K562 (cell line): Measurements from ENCODE around the gene SLC38A7.

Experiments
- BHLHE40 ChIP-seq: IDR thresholded peaks from 2 replicates; pipeline ENCODE4 v1.6.1; 2011; ENCODE audit warnings: low read length, improper control_type of control experiment
- CBX5 ChIP-seq: IDR thresholded peaks from 2 replicates; pipeline ENCODE4 v1.6.1; 2014; ENCODE audit warnings: low read depth, borderline replicate concordance
- EP300 ChIP-seq: IDR thresholded peaks from 2 replicates; pipeline ENCODE4 v1.6.1; 2012; ENCODE audit warnings: low read length, improper control_type of control experiment
- ETV6 ChIP-seq, 3 experiments: fragments of 150-350 bp in 1 of 3; sonication (generic) in 1 of 3; formaldehyde crosslinking in 1 of 3; IDR thresholded peaks; 2 replicates each; pipeline versions ENCODE4 v1.6.1 to v1.8.0; 2014 to 2022; ENCODE audit warnings: borderline replicate concordance in 2 of 3, low read depth in 2 of 3, antibody characterized with exemption in 1 of 3, low read length in 1 of 3, mild to moderate bottlenecking in 1 of 3, missing genetic modification reagents in 1 of 3
- POLR2A ChIP-seq: fragments of 450-650 bp; conservative IDR thresholded peaks from 2 replicates; pipeline ENCODE4 v1.6.1; 2016
- SREBF2 ChIP-seq: sonication (generic); formaldehyde crosslinking; IDR thresholded peaks from 2 replicates; pipeline ENCODE4 v1.4.0; 2020; ENCODE audit warnings: mild to moderate bottlenecking, missing genetic modification reagents
- TOE1 ChIP-seq, 2 experiments: fragments of 450-650 bp in 1 of 2; sonication (generic) in 1 of 2; formaldehyde crosslinking in 1 of 2; IDR thresholded peaks; 2 replicates each; pipeline versions ENCODE4 v1.7.1 to v1.8.0; 2016 to 2022; ENCODE audit warnings: borderline replicate concordance in 2 of 2, mild to moderate bottlenecking in 2 of 2, antibody characterized with exemption in 1 of 2, inconsistent platforms in 1 of 2, low read depth in 1 of 2, missing genetic modification reagents in 1 of 2, moderate library complexity in 1 of 2
- TF ChIP-seq, protein P1 (sequence below): sonication (generic); formaldehyde crosslinking; IDR thresholded peaks from 2 replicates; pipeline ENCODE4 v1.8.0; 2022; ENCODE audit warnings: mild to moderate bottlenecking, missing genetic modification reagents
- TF ChIP-seq, protein P2 (sequence below), 2 experiments: fragments of 450-650 bp in 1 of 2; sonication (generic) in 1 of 2; formaldehyde crosslinking in 1 of 2; IDR thresholded peaks; 2 replicates each; pipeline versions ENCODE4 v1.7.1 to v1.9.0; 2016 to 2022; ENCODE audit warnings: inconsistent platforms in 1 of 2, mild to moderate bottlenecking in 1 of 2, missing genetic modification reagents in 1 of 2

DNA sequence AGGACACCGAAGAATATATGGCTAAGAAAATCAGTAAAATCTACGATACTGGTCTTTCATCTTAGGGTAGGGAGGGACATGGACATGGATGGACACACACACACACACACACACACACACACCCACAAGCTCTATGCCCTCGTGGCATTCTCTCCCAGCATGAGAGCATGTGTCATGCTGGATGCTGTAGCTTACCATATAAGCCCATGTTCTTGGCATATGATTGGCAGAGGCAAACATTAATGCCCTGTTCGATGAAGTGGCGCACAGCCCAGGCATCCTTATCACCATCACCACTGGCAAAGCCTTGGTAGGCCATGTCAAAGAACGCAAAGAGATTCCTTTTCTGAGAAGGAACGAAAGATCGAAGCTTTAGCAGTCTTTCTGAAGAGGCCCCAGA lies 31.9 kb upstream of the SLC38A7 start:
- TF ChIP-seq BHLHE40 (no peak), ETV6 (IDR thresholded peaks at IDR 0.05; ENCODE audit: borderline replicate concordance in 1 of 2, low read depth in 2 of 2, low read length in 1 of 2) (no peak), ETV6 (CRISPR knock-in tag; IDR thresholded peaks at IDR 0.05; ENCODE audit: borderline replicate concordance) (no peak), POLR2A (no peak), TOE1 (IDR thresholded peaks at IDR 0.05; ENCODE audit: borderline replicate concordance) (no peak), TOE1 (CRISPR knock-in tag; IDR thresholded peaks at IDR 0.05; ENCODE audit: borderline replicate concordance, low read depth) (no peak), EP300 (no peak), CBX5 (no peak), SREBF2 (CRISPR knock-in tag) (no peak)
- TF ChIP-seq, protein P1, sequence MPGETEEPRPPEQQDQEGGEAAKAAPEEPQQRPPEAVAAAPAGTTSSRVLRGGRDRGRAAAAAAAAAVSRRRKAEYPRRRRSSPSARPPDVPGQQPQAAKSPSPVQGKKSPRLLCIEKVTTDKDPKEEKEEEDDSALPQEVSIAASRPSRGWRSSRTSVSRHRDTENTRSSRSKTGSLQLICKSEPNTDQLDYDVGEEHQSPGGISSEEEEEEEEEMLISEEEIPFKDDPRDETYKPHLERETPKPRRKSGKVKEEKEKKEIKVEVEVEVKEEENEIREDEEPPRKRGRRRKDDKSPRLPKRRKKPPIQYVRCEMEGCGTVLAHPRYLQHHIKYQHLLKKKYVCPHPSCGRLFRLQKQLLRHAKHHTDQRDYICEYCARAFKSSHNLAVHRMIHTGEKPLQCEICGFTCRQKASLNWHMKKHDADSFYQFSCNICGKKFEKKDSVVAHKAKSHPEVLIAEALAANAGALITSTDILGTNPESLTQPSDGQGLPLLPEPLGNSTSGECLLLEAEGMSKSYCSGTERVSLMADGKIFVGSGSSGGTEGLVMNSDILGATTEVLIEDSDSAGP (CRISPR knock-in tag): no peak
- TF ChIP-seq, protein P2, sequence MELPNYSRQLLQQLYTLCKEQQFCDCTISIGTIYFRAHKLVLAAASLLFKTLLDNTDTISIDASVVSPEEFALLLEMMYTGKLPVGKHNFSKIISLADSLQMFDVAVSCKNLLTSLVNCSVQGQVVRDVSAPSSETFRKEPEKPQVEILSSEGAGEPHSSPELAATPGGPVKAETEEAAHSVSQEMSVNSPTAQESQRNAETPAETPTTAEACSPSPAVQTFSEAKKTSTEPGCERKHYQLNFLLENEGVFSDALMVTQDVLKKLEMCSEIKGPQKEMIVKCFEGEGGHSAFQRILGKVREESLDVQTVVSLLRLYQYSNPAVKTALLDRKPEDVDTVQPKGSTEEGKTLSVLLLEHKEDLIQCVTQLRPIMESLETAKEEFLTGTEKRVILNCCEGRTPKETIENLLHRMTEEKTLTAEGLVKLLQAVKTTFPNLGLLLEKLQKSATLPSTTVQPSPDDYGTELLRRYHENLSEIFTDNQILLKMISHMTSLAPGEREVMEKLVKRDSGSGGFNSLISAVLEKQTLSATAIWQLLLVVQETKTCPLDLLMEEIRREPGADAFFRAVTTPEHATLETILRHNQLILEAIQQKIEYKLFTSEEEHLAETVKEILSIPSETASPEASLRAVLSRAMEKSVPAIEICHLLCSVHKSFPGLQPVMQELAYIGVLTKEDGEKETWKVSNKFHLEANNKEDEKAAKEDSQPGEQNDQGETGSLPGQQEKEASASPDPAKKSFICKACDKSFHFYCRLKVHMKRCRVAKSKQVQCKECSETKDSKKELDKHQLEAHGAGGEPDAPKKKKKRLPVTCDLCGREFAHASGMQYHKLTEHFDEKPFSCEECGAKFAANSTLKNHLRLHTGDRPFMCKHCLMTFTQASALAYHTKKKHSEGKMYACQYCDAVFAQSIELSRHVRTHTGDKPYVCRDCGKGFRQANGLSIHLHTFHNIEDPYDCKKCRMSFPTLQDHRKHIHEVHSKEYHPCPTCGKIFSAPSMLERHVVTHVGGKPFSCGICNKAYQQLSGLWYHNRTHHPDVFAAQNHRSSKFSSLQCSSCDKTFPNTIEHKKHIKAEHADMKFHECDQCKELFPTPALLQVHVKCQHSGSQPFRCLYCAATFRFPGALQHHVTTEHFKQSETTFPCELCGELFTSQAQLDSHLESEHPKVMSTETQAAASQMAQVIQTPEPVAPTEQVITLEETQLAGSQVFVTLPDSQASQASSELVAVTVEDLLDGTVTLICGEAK (IDR thresholded peaks at IDR 0.05): no peak
- TF ChIP-seq, protein P2 (CRISPR knock-in tag; IDR thresholded peaks at IDR 0.05): no peak
